ENCODE data around the gene FKBP5.

GRCh38 chr6:35713006-35713767, 24.5 kb upstream of the FKBP5 start:
- no peak for TF ChIP-seq CTCF (conservative IDR thresholded peaks at IDR 0.05 in 1 of 2, IDR thresholded peaks at IDR 0.05 in 1 of 2; ENCODE audit: low read depth in 1 of 2, low read length in 2 of 2)
- no peak for TF ChIP-seq EZH2 (IDR thresholded peaks at IDR 0.05; ENCODE audit: low read length, missing control alignments)

Data from fibroblast of lung (primary cell).